Measurements from ENCODE around the gene TRIM13. TPM values are rescaled to one million over a fixed set of nuclear protein-coding genes. Genes with fewer than 3 reads are reported as not detected.
"Not testable (repeated sequence)": the region's sequence is repeated elsewhere in the genome, so short reads cannot be mapped to it uniquely, and the experiment has no call there.

Gene TRIM13
- total RNA-seq, result 13.4 TPM

GRCh38 chr13:49996951-49997895 is at the start of gene TRIM13:
TSS of gene TRIM13 (plus strand) at chr13:49997042. CDS start at chr13:50011941, 14,899 bp downstream.
- H3K4me3 ChIP-seq, result peak within 1 kb of the TSS; percentile 96 to 99
- peak; percentile 61 to 84 (median 78) for TF ChIP-seq CTCF (IDR thresholded peaks at IDR 0.05)
- H3K27ac ChIP-seq, result peak within 1 kb of the TSS; percentile 99 to 100
- DNase-seq (ENCODE audit: low spot score in 2 of 2), result peak; percentile 74 to 96
- H3K9me3 ChIP-seq, result no peaks in the 10 kb centered on the region
- H3K27me3 ChIP-seq, result no peaks in the 10 kb centered on the region
- H3K4me1 ChIP-seq, result peaks cover 13 to 40% of the 10 kb centered on the region in 2 donors
- intact Hi-C loops (cut with DNase I), result loop anchor here (1.0 to 5.0 kb wide), 7 partner anchors 61 to 913 kb away; partner anchors contain the start of genes KPNA3 and SPRYD7
- H3K36me3 ChIP-seq, result peaks cover 3 to 14% of the 10 kb centered on the region in 2 donors

GRCh38 chr13:49948777-49949270 is 48.0 kb upstream of the TRIM13 start:
- H3K4me1 ChIP-seq; H3K9me3 ChIP-seq; DNase-seq (ENCODE audit: low spot score in 2 of 2); intact Hi-C loops (cut with DNase I); H3K36me3 ChIP-seq; H3K27ac ChIP-seq; H3K4me3 ChIP-seq; H3K27me3 ChIP-seq: not testable (repeated sequence)

- Histone ChIP-seq H3K4me1 (no peaks in the 10 kb centered on the region), H3K27me3 (no peaks in the 10 kb centered on the region), H3K4me3 (no peak overlapping the region), H3K27ac (no peak overlapping the region), H3K36me3 (no peaks in the 10 kb centered on the region), H3K9me3 (no peaks in the 10 kb centered on the region)
- DNase-seq (ENCODE audit: low spot score in 2 of 2), result no peak
- TF ChIP-seq CTCF (IDR thresholded peaks at IDR 0.05), result no peak
- intact Hi-C loops (cut with DNase I), result no loop called here
Measured at GRCh38 chr13:49951754-49952535, 44.9 kb upstream of the TRIM13 start.

- no peaks in the 10 kb centered on the region for H3K4me1 ChIP-seq
- no peaks in the 10 kb centered on the region for H3K27me3 ChIP-seq
- no peaks in the 10 kb centered on the region for H3K9me3 ChIP-seq
- no peak for DNase-seq (ENCODE audit: low spot score in 2 of 2)
- TF ChIP-seq CTCF (IDR thresholded peaks at IDR 0.05), result no peak
- intact Hi-C loops (cut with DNase I), result no loop called here
- H3K36me3 ChIP-seq, result no peaks in the 10 kb centered on the region
- H3K27ac ChIP-seq, result no peak overlapping the region
- no peak overlapping the region for H3K4me3 ChIP-seq
Measured at GRCh38 chr13:49953560-49953959, 43.3 kb upstream of the TRIM13 start.

GRCh38 chr13:49954674-49955455 is 42.0 kb upstream of the TRIM13 start:
- Histone ChIP-seq H3K4me1 (no peaks in the 10 kb centered on the region), H3K36me3 (no peaks in the 10 kb centered on the region), H3K27me3 (no peaks in the 10 kb centered on the region), H3K4me3 (no peak overlapping the region), H3K27ac (no peak overlapping the region), H3K9me3 (no peaks in the 10 kb centered on the region)
- intact Hi-C loops (cut with DNase I), result no loop called here
- TF ChIP-seq CTCF (IDR thresholded peaks at IDR 0.05), result no peak
- no peak for DNase-seq (ENCODE audit: low spot score in 2 of 2)

Data from ascending aorta (tissue), 2 donors.